T follicular helper cell (primary cell): ENCODE results near the gene PRKN.

Experiments used
- DNase-seq: peaks from one replicate; pipeline ENCODE4 v3.0.0-alpha.2; 2020; ENCODE audit warnings: low read depth

The PRKN gene

DNA sequence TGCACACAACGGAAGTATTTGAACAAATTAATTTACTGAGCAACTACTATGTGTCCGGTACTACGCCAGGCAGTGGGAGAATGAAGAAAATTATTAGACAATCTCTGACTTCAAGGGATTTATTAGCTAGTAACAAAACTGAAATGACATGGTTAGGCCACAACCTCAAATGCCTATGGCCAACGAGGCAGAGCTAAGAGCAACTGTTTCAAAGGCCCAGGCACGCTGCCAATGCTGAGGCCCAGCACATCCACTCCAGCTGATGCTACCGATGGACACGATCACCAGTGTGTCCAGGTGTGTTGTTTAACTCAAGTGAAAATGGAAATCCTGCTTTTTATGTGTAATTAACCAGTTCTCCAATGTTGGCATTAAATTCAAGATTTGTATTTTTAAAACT, 420.9 kb downstream of the PRKN start:
- DNase-seq = no peak

DNA sequence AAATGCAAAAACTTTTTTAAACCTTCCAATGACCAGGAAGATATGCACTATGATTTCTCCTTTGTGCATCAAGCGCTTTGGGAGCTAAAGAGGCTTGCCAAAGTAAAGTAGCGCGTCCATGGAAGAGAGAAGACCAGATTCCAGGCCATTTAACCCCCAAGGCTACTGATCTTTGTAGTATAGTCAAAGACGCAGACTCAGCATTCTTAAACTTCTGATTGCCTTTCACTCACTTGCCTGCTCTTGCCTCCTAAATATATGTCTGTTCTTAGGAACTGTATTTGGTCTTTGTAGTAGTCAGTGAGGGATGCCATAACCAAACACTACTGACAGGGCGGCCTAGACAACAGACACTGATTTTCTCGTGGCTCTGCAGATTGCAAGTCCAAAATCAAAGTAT, 426.4 kb downstream of the PRKN start:
- DNase-seq = no peak

DNA sequence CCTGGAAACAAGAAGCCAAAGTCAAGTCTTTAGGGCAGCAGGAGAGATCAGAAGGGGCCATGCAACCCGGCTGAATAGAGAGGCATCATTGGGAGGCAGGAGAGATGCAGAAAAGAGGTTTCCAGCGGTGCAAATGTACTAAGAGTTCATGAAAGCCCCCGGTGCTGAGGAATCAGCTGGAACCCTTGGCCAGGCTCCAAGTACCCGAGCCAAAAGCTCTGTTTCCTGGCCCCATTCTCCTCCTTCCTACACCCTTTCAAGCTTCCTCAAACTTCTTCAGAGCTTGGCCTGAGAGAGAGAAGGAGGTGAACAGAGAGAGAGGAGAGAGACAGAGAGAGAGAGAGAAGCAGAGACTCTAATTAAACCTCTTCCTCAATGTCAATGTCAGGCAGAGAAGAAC, 433.5 kb downstream of the PRKN start:
- no peak for DNase-seq

DNA sequence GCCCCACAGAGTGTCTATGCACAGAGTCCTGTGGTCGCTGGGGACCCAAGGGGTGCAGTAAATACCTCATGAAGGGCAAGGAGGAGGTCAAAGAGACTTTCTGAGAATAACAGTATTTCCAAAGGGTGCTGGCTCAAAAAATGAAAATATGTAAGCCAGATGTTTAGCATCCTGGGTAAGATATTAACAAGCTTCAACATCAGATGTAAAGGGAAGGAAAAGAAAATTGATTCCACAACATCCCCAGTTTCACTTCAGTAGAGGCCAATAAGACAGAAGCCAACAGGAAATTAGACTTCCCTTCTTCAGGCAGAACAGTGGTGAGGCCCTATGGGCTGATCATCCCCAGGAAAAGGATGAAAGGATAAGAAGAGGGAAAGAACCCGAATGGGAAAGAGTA, 434.7 kb downstream of the PRKN start:
- no peak for DNase-seq

DNA sequence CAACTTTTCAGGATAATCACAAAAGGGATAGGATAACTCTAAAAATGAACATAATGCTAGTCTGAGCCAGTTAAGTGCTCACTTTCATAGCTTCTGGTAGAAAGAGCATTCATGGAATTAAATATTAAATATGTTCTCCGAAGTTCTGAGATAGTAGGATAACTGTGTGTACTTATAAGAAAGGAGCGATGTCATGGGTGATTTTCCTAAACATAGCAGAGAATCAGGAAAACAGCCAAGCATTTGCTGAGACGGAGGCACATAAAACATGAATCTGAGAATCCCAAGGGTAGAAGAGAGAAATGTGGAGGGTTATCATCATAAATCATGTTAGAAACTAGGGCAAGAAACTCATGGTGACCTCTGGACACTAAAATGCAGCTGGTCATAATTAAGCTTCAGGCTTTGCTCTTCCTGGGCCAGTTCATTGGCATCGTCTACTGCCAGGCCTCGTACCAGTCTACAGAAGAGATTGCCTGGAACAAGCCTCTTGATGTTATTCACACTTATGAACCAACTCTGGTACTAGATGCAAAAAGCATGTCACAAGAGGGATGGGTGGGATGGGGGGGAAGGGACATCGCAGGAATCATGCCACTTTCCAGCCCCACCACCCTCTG, 436.6 kb downstream of the PRKN start:
- DNase-seq = no peak

DNA sequence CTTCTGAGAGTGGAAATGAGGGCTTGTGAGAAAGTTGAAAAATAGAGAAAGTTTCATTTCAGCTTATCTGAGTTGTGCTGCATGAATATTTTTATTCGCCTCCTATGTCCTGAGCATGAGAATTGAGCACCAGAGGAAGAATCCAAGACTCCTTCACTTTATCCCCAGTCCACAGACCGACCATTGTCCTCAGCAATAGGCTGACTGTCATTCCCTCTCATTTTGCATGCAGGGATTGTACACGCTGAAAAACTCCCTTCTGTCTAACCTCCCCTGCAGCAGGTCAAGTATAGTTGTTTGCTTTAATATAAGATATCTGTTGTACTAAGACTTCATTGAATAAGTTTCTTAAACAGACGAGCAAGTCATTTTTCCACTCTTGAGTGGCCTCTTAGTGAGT, 437.6 kb downstream of the PRKN start:
- no peak for DNase-seq

DNA sequence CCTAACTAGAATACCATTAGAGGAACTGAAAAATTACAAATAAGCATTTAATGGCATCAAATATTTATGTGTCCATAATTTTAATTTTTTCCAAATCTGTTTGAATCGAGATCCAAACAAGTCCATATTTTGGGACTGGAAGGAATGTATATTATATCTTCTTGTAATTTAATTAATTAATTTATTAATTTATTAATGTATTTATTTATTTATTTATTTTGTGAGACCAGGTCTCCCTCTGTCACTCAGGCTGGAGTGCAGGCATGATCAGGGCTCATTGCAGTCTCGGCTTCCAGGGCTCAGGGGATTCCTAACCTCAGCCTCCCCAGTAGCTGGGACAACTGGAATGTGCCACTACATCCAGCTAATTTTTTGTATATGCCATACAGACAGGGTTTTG, 453.6 kb downstream of the PRKN start:
- no peak for DNase-seq

DNA sequence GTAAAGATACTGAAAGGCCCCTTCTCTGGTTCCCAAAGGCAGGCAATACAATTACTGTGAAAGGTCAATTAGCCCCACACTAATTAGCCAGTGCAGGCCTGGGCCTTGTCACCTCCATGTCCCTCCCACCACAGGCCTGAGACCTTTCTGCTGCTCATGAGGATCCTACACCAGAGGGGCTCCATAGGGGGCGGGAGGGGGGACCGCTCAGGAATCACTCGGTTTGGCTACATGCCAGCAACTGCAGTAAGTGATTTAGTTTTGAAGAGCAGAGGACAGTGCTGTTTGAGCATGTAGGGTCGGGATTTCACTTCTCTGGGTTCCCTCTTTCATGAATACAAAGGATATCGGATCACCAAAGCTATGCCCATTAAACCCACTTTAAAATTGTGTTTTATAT, 455.6 kb downstream of the PRKN start:
- no peak for DNase-seq

DNA sequence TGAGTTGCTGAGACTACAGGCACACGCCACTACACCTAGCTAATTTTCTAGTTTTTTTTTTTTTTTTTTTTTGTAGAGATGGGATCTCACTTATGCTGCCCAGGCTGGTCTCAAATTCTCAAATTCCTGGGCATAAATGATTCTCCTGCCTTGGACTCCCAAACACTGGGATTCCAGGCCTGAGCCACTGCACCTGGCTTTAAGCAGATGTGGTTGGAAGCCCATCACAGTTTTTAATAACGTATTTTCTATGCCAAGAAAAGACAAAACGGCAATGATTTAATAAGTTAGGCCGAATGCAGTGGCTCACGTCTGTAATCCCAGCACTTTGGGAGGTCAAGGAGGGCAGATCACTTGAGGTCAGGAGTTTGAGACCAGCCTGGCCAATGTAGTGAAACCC, 456.6 kb downstream of the PRKN start:
- DNase-seq = no peak

DNA sequence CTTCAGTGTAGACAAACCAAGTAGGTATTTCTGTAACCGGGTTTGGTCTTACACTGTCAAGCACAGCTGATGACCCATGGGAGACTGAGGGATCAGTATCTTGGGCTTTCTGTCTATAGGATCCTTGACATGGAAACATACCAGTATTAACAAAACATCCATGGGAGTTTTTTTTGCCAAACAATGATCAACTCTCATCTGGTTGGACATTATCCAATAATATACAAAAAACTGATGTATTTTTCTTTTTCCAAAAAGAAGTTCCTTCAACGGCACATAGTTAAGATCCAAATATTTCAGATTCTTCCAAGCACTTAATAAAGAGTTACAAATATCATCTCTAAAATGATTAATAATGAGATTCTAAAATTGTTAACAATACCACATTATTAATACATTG, 459.9 kb downstream of the PRKN start:
- DNase-seq = no peak

DNA sequence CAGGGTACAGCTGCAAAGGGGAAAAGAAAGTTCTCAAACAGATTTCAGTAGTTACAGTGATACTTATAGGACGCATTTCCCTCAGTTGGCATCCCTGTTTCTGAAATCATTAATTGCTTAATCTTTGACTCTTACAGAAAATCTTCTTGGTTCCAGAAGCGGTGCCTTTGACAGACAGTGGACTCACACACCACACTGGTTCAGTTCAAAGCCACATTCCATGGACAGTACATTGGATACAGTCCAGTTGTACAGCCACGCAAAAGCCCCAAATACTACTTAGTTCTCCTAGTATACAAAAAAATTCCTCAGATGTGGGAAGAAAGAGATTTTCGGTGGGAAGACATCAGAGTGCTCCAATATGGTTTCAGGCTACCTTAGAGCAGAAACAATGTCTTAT, 460.4 kb downstream of the PRKN start:
- no peak for DNase-seq

DNA sequence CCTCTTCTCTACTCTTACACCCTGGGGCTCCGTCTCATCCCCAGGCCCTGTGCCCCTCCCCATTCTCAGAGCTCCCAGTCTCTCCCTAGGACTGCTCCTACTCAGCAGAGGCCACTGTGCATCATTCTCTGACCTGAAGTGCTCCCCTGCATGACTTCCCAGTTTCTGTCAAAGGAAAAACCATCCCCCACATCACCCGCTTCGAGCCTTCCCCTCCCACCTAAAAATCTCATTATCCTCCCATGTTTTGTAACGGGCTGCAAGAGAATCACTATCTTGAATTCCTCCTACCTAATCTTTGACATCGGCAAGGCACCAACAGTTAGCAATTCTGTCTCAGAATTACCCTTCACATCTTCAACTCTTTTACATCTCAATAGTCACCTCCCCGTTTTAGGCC, 463.0 kb downstream of the PRKN start:
- DNase-seq = no peak

DNA sequence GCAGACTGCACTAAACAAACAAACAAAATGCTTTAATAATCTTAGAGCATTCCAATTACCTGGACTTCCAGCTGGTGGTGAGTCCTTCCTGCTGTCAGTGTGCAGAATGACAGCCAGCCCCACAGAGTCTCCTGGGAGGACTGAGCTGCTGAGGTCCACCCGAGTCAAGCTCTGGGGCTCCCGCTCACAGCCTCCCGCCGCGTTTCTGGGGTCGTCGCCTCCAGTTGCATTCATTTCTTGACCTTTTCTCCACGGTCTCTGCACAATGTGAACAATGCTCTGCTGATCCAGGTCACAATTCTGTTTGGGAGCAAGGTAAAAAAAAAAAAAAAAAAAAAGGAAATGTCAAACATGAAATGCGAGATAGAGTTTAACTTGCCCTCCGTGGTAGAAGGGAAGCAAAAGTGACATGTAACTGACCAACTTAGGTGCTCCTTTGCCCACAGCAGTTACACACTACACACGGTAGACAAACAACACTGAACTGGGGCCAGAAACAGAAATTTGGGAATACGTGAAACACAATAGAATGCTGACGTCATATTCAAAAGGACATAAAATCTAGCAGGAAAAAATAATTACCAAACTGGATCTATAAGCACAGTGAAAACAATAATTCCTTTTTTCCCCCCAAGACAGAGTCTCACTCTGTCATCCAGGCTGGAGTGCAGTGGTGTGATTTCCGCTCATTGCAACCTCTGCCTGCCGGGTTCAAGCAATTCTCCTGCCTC, 464.9 kb downstream of the PRKN start:
- DNase-seq = no peak

DNA sequence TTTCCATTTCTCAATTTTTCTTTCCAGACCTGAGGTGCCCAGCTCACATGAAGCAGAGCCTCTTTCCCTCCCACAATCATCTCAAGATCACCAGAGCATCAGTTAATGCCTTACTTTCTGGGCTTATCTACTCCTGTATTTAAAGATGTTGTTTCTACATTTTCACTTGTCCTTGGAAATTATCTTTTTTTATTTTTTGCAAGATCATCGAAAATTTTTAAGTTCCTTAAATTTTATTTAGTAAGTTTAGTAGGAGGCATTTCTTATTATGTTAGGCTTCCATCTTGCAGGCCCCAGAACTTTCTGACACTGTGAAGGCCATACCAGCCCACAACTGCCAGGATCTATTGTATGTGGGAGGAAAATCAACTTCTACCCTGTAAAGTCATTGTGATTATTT, 466.0 kb downstream of the PRKN start:
- no peak for DNase-seq

DNA sequence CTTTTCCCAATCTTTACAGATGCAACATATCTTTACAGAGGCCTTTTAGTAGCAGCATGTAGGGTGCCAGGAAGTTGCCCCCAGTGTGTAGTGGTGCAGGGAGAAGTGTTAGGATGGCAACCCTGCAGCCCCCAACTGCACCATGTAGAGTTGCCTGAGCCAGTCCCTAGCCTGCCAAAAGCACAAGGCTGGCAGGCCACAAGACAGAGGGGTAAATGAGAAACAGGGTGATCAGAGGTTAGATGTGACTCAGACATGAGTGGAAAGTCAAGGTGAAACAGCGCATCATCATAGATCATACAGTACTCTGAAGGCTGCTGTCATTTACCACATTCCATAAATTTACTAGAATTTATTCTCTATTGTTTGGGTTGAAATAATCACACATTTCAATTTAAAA, 467.5 kb downstream of the PRKN start:
- DNase-seq = no peak

DNA sequence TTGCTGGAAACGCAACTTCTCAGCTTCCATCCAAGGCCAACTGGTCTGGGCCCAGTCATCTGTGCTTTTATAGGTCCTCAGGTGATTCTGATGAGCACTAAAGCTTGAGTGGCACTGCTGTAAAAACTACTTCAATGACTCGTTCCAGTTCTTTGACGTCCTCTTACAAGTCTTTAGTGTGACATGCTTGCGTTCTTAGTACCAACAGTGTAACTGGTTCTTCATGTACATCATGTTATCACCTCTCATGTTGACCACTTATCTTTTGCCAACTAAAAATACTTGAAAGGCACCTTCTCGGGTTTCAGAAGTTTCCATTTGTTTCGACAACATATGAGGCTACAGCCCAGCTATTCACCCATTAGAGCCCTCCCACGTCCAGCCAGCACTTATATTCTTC, 468.9 kb downstream of the PRKN start:
- no peak for DNase-seq

DNA sequence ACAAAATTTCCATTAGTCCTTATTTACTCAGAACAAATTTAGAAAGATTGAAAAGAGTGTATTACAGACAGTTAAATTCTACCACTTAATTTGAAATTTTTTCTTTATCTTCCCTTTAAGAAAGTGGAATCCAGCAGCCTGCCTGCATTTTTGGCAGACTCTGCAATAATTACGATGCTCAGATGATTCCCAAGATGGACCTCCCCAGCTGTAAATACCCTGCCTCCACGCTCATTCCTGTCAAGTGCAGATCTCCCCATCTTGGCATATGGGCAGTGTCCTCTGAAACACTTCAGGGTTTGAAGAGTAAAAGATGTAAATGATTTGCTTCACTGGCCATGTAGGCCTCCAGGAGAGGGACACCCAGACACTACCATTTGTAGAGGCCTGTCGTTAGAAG, 471.2 kb downstream of the PRKN start:
- DNase-seq = no peak

DNA sequence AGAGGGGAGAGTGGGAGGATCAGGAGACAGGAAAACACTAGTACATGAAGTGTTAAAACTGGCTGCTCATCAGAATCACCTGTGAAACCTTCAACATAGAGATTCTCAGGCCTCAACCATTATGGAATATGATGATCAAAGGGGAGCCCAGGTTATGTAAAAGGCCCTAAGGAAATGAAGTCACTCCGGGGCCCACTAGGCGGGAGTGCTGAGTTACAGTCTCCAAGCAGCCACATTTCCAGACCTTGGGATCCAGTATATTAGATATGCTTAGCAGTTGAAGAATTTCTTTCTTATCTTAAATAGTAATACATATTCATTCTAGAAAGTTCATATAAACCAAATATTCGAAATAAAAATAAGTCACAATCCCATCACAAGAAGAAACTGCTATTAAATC, 476.3 kb downstream of the PRKN start:
- DNase-seq = no peak

DNA sequence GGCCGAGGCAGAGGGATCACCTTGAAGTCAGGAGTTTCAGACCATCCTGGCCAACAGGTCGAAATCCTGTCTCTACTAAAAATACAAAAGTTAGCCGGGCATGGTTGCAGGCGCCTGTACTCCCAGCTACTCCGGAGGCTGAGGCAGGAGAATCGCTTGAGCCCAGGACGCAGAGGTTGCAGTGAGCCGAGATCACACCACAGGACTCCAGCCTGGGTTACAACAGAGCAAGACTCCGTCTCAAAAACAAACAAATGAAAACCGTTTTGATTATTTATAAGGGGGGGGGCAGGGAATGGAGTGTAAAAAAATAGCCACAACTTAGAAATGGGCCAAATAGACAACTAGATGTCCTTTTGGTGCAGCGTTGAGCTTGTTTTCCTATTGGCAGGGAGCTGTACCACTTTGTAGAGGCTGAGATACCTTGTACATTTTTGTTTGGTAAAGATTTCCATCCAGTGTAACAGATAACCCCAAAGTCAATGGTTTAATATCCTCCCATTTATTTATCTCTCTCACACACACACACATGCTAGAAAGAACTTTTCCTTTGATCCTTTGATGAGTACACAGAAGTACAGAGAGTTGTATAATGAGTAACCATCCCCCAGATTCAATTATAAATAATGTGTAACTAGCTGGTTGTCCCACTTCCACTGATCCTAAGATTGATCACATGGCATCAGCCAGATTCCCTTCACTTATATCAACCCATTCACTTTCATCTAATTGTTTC, 477.5 kb downstream of the PRKN start:
- no peak for DNase-seq

DNA sequence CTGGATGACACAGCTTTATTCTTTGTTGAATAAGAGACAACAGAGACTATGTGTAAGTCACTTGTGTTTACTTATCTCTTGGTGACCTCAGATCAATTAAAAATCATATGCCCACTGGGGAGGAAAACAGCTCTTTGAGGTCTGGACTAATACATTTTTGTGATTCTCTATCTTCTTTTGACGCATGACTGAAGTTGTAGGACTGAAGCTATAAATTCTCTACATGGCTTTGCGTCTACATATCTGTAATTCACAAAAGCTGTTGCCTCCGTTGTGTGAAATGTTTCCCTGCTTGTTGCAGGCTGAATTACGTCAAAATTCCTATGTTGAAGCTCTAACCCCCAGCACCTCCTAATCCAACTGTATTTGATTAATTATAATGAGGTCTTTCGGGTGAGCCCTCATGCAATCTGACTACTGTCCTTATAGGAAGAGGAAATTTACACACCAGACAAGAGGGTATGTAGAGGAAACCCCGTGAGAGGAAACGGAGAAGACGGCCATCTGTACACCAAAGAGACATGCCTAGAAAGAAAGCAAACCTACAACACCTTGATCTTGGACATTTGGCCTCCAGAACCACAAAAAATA, 481.6 kb downstream of the PRKN start:
- DNase-seq = no peak

DNA sequence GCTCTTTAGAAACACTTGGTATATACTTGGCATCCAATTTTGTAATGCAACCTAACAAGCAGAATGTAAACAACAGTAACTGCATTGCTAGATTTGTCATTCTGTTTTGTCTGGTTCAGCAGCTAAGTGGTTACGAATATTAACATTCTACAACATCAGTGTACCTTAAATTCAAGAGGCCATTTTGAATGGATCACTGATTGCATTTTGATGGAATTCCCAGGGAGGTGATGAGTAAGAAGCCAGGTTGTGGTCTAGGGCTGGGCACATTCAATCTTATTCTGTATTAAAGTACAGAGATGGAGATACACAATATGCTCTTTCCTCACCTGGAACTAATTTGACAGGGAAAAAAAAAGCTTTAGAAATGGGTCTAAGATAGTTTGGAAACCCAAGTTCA, 483.5 kb downstream of the PRKN start:
- no peak for DNase-seq

DNA sequence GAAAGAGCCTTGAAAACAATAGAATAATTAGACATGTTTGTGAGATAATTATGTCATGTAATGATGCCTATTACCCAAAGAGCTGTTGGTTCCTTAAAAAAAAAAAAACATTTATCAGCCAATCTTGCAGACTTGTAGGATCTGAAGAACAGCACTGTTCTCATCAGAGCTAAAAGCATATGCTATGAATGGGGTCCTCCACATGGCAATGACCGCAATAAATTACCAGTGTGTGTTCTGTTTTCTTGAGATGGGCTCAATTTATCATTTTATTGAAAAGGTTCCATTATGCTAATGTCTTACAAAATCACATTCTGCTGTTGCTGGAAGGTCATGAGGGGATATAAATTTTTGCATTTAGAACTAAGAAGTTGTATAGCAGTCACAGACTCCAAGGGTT, 484.7 kb downstream of the PRKN start:
- DNase-seq = no peak

DNA sequence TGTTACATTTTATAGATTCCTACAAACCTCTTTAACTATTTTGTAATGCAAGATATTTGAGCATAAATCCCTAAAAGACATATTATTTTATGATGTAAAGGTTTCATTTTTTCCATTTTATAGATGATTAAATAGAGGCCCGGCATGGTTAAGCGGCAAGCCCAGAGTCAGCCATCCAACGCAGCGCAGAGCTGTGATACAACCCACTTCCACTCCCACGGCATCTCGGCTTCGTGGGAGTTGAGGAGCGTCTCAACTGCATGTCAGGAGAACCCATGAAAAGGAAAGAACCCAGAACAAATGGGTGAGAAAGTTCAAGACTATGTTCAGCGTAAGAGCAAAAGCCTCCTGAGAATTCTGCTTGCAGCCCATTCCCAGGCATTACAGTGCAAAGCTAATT, 488.2 kb downstream of the PRKN start:
- DNase-seq = no peak
